Stimulated activated memory B cell treated with anti-CD40 and anti-IgM and Interleukin-4, amounts not matched to agents 10 μg/mL and 1 μg/mL and 100 μg/mL, for 72 hours (primary cell): ENCODE results near the gene MAP1LC3B.

ENCODE experiments used
- ATAC-seq: fragments of 150-1000 bp; cut with Tn5 transposase; 2 replicates; pipeline ENCODE4 v1.10.0; 2021
- H3K27ac Mint-ChIP-seq: one replicate; pipeline ENCODE4 v1.8.0; 2022; ENCODE audit warnings: mild to moderate bottlenecking, mixed read lengths
- H3K27me3 Mint-ChIP-seq: one replicate; pipeline ENCODE4 v1.8.0; 2022; ENCODE audit warnings: mixed read lengths
- H3K36me3 Mint-ChIP-seq: one replicate; pipeline ENCODE4 v1.8.0; 2022; ENCODE audit warnings: mixed read lengths
- H3K4me1 Mint-ChIP-seq: one replicate; pipeline ENCODE4 v1.8.0; 2022; ENCODE audit warnings: mixed read lengths
- H3K4me3 Mint-ChIP-seq: one replicate; pipeline ENCODE4 v1.8.0; 2022; ENCODE audit warnings: mild to moderate bottlenecking, moderate library complexity, mixed read lengths
- H3K9me3 Mint-ChIP-seq: one replicate; pipeline ENCODE4 v1.8.0; 2022; ENCODE audit warnings: mixed read lengths

Gene MAP1LC3B

DNA sequence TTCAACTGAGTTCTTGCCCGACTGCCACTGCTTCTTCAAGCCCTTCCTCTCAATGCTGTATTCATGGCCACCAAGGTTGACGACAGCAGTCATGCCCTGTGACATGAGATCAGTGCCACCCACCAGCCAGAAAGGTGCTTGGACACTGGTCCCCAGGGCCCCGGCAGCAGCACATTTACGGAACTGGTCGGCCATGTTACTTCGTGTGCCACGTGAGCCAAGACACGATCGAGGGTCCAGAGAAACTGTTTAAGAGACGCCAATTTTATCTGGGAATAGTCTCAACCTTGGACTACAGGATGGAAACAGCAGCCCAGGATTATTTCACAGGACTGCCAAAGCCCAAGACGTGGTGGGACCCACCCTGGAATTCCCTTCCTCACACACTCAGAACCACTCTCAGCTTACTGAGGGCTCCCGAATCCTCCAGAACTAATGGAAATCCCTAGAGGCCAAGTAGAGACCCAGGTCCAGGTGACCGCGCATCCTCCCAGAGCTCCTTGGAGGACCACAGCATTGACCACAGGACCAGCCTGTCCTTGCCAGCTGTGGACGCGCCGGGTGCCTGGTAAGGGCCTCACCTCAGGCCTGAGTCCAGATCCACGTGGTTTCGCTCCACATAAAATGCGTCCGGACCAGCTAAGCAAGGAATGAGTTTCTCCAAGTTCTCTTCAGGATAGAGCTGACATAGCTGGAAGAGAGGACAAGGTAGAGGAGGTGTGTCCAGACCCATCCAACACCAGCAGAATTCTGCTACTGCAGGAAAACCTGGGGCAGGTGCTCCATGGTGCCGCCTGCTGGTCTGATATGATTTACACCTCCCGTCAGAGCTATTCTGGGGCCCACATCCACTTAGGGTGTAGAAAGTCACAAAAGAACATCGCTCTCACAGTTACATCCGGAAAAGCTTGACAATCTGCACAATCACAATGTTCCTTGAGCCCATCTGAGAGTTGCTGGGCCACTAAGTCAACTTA is 28.2 kb downstream of the MAP1LC3B start:
- no peak overlapping the region for H3K27ac Mint-ChIP-seq
- H3K4me3 Mint-ChIP-seq, result no peak overlapping the region
- no peaks in the 10 kb centered on the region for H3K9me3 Mint-ChIP-seq
- peaks cover 16% of the 10 kb centered on the region for H3K36me3 Mint-ChIP-seq
- peaks cover 9% of the 10 kb centered on the region for H3K27me3 Mint-ChIP-seq
- H3K4me1 Mint-ChIP-seq, result no peaks in the 10 kb centered on the region
- no peak for ATAC-seq

DNA sequence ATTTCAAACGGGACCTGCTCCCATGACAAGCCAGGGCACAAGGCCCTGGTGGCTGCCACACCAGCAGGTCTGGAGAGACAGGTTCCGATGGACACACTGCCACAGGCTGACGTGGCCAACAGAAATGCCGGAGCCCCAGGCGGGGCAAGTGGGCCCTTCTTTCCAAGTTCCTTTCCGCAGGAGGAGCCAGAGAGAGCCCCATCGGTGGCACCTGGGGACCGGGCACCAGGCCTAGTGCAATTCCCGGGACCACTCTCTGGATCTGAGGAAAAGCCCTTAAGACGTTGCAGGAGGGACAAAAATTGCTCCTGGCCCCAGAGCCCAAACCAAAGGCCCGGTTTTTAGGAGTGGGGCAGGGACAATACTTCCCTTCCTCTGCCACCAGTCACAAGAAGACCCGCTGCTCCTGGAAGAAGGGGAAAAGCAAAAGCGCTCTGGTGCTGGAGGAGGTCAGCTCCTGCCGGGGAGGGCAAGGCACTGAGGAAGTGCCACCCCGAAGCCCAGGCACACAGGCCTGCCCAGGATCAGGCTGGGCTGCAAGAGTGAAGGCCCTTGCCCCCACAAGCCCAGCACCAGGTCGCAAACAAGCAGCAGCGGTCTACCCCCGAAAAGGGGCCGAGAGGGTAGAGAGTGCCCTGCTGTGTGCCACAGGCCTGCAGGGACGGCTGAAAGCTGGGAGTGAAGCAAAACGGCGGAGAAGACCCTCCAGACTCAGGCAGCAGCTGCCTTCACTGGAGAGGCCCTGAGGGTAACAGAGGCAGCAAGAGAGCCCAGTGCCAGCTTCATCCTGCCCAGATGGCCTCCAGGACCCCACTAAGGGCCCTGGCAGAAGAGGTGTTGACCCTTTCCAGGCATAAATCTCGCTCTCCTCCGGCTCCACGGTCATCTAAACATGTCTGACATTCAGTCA is 29.1 kb downstream of the MAP1LC3B start:
- Mint-ChIP-seq H3K9me3 (no peaks in the 10 kb centered on the region), H3K4me1 (no peaks in the 10 kb centered on the region), H3K27me3 (no peaks in the 10 kb centered on the region), H3K36me3 (peaks cover 16% of the 10 kb centered on the region), H3K27ac (no peak overlapping the region), H3K4me3 (no peak overlapping the region)
- no peak for ATAC-seq

DNA sequence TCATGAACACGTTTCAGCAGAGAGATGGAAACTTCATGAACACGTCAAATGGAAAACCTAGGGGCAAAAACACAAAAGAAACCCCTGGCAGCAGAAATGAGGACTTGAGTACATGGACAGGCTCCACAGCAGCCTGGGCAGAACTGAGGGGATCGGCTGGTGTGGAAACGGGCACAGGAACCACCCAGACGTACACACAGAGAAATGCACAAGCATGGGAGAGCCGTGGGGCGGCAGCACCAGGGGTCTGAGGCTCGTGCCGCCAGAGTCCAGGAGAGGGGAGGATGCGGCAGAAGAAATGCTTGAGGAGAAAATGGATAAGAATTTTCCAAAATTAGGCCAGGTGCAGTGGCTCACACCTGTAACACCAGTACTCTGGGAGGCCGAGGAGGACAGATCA is 30.0 kb downstream of the MAP1LC3B start:
- H3K4me1 Mint-ChIP-seq, result no peaks in the 10 kb centered on the region
- no peak overlapping the region for H3K27ac Mint-ChIP-seq
- H3K27me3 Mint-ChIP-seq, result no peaks in the 10 kb centered on the region
- ATAC-seq, result no peak
- H3K4me3 Mint-ChIP-seq, result no peak overlapping the region
- peaks cover 16% of the 10 kb centered on the region for H3K36me3 Mint-ChIP-seq
- H3K9me3 Mint-ChIP-seq, result no peaks in the 10 kb centered on the region

DNA sequence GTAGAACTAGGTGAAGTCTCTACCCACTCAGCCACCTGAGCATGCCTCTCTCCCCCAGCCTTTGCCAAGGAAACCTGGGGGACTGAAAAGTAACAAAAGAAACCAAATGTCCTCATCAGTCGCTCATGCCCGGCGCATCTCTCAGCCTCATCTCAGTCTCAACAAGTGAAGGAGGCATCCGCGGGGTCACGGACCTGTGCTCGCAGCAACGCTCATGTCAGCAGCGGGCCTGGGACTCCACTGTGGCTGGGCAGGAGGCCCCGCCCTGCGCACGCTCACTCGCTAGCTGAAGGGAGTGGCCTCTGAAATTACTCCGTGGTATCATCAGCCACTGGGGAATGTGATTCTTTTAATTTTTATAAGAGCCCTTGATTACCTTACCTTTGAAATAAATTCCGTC is 31.3 kb downstream of the MAP1LC3B start:
- no peaks in the 10 kb centered on the region for H3K27me3 Mint-ChIP-seq
- no peaks in the 10 kb centered on the region for H3K4me1 Mint-ChIP-seq
- H3K36me3 Mint-ChIP-seq, result peaks cover 16% of the 10 kb centered on the region
- no peak overlapping the region for H3K27ac Mint-ChIP-seq
- H3K9me3 Mint-ChIP-seq, result no peaks in the 10 kb centered on the region
- no peak overlapping the region for H3K4me3 Mint-ChIP-seq
- ATAC-seq, result no peak

DNA sequence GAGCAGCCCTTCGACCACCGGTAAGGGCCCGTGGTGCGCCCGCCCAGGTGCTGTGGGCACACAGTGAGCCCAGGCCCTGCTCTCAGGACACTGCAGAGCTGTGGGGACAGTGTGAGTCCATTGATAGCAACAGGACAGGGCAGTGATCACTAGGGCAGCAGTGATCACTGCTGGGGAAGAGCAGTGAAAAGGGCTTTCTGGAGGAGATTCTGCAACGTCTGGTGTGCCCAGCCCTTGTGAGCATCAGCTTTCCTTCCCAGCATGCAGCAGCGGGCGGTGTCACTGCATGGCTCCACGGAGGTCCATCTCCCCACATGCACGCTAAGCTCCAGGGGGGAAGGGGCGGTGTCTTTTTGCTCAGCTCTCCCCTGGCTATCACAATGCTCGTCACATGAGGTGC is 32.1 kb downstream of the MAP1LC3B start:
- Mint-ChIP-seq H3K4me3 (no peak overlapping the region), H3K27ac (no peak overlapping the region), H3K27me3 (no peaks in the 10 kb centered on the region), H3K4me1 (no peaks in the 10 kb centered on the region), H3K9me3 (no peaks in the 10 kb centered on the region), H3K36me3 (peaks cover 16% of the 10 kb centered on the region)
- no peak for ATAC-seq

DNA sequence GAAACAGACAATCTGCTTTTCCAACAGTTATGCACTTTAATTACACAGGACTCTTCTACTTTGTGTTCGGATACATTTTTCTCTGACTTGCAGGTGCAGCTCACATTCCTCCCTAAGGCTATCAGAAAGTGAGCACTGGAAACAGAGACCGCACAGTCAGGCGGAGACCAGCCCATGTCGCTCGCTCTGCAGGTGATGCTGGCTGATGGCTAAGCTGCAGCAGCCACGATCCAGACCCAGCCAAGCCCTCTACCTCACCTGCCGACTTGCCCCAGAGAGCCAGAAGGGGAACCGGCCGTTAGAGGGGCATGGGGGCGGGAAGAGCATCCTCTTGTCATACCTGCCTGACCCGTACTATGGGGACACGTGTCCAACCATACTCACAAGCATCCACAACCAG is 33.8 kb downstream of the MAP1LC3B start:
- ATAC-seq, result no peak
- Mint-ChIP-seq H3K4me3 (no peak overlapping the region), H3K27ac (no peak overlapping the region), H3K36me3 (peaks cover 16% of the 10 kb centered on the region), H3K4me1 (no peaks in the 10 kb centered on the region), H3K27me3 (no peaks in the 10 kb centered on the region), H3K9me3 (no peaks in the 10 kb centered on the region)

DNA sequence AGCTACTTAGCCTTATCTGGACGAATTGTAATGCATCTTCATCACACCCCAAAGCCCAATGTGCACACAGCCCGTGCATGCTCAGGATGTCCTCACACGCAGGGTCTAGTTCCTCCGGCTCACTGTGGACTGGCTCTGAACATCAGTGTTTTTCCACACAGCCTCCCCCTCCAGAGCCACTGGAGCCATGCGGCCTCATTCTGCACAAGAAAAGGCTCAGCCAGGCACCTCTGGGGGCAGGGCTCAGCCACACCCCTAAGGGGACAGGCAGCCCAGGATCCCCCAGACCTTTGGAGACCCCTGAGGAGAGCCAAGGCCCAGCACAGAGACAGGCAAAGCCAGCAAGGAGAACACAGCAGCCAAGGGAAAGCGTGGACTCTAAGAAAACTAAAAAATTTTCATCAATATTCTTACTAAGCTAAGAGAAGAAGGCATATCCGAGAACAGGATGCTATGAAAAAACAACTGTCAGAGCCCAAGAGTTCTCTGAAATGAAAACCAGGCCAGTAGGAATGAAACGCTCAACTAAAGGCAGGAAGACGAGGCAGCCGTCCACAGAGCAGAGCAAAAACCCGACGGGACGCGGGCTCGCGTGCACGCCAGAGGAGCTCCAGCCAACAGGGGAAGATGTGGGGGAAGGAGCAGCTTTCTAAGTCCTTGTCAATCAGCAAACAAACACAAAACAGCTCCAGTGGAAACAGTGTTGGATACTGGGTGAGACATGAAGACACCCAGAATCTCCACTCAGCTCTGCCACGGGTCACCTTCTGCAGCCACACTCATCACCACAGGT is 34.5 kb downstream of the MAP1LC3B start:
- Mint-ChIP-seq H3K27me3 (no peaks in the 10 kb centered on the region), H3K4me1 (no peaks in the 10 kb centered on the region), H3K9me3 (no peaks in the 10 kb centered on the region), H3K36me3 (peaks cover 12% of the 10 kb centered on the region), H3K27ac (no peak overlapping the region), H3K4me3 (no peak overlapping the region)
- ATAC-seq, result no peak

DNA sequence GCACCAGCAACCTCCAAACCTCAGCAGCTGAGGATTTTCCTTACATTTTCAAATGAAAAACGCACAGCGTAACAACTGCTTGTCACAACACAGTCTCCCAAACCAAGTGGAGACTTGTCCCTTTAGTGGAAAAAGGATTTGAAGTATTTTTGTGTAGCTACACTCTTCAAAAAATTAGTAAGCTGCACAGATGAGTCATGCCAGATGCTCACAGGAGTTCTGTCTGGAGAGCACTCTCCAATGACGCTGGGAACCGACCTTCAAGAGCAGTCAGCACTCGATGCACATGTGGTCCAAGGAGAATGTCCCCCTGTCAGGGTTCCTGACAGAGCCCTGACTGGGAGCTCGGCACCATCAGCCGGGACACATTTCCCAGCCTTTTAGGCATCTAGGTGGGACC is 39.8 kb downstream of the MAP1LC3B start:
- no peaks in the 10 kb centered on the region for H3K9me3 Mint-ChIP-seq
- H3K4me1 Mint-ChIP-seq, result peaks cover 6% of the 10 kb centered on the region
- H3K27ac Mint-ChIP-seq, result no peak overlapping the region
- H3K27me3 Mint-ChIP-seq, result no peaks in the 10 kb centered on the region
- no peak overlapping the region for H3K4me3 Mint-ChIP-seq
- no peak for ATAC-seq
- H3K36me3 Mint-ChIP-seq, result no peaks in the 10 kb centered on the region

DNA sequence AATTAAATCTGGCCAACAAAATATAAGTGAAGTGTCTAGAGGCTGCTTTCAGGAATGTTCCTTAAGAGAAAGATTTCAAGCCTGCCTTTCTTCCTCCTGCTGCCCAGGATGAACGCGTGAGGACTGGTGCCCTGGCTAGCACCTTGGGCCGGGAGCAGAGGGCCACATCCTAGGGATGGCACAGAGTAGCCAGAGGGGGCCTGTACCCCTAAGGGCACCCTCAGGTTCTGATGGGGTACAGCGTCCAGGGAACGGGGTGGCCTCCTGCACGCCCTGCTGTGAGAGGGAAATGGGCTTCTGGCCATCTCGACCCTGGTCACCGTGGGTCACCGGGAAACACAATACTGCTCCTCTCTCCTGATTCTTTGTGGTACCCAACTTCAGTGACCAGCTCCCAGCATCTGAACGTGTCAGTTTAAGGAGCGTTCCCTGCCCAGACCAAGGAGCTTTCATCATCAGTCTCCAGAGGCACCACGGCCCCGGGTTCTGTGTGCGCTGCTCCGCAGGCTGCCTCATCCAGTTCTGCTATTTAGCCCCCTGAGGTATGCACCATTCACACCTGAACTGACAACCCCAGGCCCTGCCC is 40.3 kb downstream of the MAP1LC3B start:
- Mint-ChIP-seq H3K27ac (no peak overlapping the region), H3K4me3 (no peak overlapping the region), H3K27me3 (no peaks in the 10 kb centered on the region), H3K4me1 (peaks cover 6% of the 10 kb centered on the region), H3K9me3 (no peaks in the 10 kb centered on the region), H3K36me3 (no peaks in the 10 kb centered on the region)
- no peak for ATAC-seq

DNA sequence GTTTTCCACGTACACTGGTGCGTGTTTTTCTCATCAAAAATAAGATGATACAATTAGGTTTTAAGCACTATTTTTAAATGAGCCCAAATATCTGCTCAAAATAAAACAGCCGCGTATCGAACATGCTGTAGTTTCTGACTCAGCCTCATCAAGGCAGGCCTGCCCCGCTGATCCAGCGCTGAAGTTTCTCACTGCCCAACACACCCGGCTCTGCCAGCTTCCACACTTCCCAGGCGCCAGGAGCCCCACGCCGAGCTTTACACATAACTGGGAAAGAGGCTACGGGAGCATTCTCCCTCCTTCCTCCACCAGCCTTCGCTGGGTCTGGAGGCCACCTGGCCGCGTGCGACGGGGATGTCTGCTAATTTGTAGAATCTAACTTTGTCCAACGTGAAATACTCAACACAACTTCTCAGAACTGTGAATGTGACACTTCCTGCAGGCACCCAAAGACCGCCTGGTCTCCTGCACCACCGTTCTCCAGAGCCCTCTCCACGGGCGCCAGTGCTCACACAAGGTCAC is 42.1 kb downstream of the MAP1LC3B start:
- H3K4me3 Mint-ChIP-seq, result no peak overlapping the region
- H3K27me3 Mint-ChIP-seq, result no peaks in the 10 kb centered on the region
- no peaks in the 10 kb centered on the region for H3K9me3 Mint-ChIP-seq
- no peak for ATAC-seq
- no peak overlapping the region for H3K27ac Mint-ChIP-seq
- peaks cover 6% of the 10 kb centered on the region for H3K4me1 Mint-ChIP-seq
- H3K36me3 Mint-ChIP-seq, result no peaks in the 10 kb centered on the region

DNA sequence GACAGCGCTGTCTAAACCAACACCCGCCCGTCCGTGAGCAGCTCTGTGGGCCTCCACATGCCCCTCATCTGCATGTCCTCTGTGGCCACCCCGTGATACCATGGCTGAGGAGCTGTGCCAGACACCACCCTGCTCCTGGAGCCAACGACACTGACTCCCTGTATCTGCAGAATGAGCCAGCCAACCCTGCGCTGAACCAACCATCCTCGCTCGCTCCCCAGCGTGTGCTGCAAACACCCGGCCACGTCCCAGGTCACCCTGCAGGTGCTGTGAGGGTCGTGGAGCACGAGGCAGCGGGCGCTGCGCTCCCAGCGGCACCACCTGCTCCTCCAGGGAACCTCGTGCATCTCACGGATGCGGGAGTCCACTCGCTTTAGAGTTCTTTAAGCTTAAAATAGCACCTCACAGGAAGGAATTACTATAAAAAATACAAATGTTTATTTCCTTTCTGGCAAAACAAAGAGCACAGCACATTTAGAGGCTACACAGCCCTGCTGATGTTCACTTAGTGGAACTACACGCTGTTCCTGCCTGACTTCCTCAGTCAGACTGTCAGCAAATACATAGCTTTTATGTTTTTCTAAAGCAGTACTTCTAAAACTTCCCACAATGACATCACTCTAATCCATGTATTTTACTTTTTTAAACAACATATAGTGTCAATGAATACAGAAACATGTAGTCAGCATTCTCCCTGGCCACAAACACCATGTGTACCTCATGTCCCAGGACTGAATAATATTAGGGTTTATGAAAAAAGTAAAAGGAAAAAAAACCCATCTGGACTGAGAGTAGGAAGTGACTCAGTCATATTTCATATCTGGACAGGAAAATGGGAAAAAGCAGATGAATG is 43.5 kb downstream of the MAP1LC3B start:
- Mint-ChIP-seq H3K36me3 (no peaks in the 10 kb centered on the region), H3K27ac (no peak overlapping the region), H3K4me1 (peaks cover 6% of the 10 kb centered on the region), H3K9me3 (no peaks in the 10 kb centered on the region), H3K27me3 (no peaks in the 10 kb centered on the region), H3K4me3 (no peak overlapping the region)
- ATAC-seq, result no peak

DNA sequence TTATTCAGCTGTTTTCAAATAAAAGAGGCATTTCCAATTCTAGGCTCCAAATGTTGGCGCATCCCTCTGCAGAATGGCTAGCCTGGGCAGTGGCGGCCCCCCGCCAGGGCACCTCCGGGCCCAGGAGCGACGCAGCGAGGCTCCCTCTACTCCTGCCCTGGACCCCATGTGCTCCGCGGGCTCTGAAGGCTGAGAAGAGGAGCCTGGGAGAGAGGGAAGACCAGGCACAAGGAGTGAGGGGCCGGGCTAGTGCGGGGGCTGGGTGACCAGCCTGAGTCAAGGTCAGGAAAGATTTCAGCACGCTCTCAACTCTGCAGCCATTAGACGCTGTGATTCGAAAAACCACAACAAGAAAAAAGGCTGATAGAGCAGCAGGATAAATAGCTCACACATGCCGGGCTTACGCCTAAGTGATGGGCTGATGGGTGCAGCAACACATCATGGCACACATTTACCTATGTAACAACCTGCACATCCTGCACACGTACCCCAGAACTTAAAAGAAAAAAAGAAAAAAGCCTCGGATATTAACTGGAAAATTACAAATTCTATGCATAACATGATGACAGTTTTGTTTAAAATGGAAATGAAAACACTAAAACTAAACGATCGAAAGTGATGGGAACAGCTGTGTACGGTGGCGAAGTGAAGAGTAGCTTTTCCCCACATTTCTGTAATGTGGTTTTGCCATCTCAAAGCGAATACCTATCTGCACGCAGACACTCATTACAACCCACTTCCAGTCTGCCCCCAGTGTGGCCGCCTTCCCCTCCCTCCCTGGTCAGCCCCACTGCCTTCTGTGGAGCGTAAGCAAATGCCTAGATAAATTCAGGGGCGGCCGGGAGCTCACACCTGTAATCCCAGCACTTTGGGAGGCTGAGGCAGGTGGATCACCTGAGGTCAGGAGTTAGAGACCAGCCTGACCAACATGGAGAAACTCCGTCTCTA is 44.4 kb downstream of the MAP1LC3B start:
- H3K36me3 Mint-ChIP-seq, result peaks cover 2% of the 10 kb centered on the region
- no peaks in the 10 kb centered on the region for H3K27me3 Mint-ChIP-seq
- no peak for ATAC-seq
- H3K27ac Mint-ChIP-seq, result no peak overlapping the region
- peaks cover 6% of the 10 kb centered on the region for H3K4me1 Mint-ChIP-seq
- no peaks in the 10 kb centered on the region for H3K9me3 Mint-ChIP-seq
- H3K4me3 Mint-ChIP-seq, result no peak overlapping the region

DNA sequence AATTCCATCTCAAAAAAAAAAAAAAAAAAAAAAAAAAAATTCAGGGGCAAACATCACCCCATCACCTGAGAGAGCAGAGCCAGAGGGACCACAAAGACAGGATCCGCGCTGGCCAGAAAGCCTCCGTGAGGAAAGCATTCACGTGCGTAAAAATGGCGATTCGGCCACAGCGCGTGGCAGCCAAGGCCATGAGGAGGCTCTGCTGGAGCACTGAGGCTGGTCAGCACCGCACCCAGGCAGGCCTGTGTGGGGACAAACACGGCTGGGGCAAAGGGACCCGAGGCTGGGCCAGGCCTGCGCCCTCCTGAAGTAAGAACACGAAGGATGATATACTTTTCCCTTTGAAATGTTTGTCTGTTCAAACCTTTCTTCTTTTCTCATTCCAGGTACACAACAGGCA is 45.2 kb downstream of the MAP1LC3B start:
- ATAC-seq, result no peak
- H3K27me3 Mint-ChIP-seq, result no peaks in the 10 kb centered on the region
- H3K36me3 Mint-ChIP-seq, result peaks cover 6% of the 10 kb centered on the region
- H3K9me3 Mint-ChIP-seq, result no peaks in the 10 kb centered on the region
- peaks cover 6% of the 10 kb centered on the region for H3K4me1 Mint-ChIP-seq
- no peak overlapping the region for H3K27ac Mint-ChIP-seq
- H3K4me3 Mint-ChIP-seq, result no peak overlapping the region
